Measurements from ENCODE around the gene MAML3.

GRCh38 chr4:139901531-139902320 is 252.3 kb downstream of the MAML3 start:
- TF ChIP-seq, protein P1, sequence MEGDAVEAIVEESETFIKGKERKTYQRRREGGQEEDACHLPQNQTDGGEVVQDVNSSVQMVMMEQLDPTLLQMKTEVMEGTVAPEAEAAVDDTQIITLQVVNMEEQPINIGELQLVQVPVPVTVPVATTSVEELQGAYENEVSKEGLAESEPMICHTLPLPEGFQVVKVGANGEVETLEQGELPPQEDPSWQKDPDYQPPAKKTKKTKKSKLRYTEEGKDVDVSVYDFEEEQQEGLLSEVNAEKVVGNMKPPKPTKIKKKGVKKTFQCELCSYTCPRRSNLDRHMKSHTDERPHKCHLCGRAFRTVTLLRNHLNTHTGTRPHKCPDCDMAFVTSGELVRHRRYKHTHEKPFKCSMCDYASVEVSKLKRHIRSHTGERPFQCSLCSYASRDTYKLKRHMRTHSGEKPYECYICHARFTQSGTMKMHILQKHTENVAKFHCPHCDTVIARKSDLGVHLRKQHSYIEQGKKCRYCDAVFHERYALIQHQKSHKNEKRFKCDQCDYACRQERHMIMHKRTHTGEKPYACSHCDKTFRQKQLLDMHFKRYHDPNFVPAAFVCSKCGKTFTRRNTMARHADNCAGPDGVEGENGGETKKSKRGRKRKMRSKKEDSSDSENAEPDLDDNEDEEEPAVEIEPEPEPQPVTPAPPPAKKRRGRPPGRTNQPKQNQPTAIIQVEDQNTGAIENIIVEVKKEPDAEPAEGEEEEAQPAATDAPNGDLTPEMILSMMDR (IDR thresholded peaks at IDR 0.05; ENCODE audit: insufficient read depth, low read length): no peak
- TF ChIP-seq, protein P2, sequence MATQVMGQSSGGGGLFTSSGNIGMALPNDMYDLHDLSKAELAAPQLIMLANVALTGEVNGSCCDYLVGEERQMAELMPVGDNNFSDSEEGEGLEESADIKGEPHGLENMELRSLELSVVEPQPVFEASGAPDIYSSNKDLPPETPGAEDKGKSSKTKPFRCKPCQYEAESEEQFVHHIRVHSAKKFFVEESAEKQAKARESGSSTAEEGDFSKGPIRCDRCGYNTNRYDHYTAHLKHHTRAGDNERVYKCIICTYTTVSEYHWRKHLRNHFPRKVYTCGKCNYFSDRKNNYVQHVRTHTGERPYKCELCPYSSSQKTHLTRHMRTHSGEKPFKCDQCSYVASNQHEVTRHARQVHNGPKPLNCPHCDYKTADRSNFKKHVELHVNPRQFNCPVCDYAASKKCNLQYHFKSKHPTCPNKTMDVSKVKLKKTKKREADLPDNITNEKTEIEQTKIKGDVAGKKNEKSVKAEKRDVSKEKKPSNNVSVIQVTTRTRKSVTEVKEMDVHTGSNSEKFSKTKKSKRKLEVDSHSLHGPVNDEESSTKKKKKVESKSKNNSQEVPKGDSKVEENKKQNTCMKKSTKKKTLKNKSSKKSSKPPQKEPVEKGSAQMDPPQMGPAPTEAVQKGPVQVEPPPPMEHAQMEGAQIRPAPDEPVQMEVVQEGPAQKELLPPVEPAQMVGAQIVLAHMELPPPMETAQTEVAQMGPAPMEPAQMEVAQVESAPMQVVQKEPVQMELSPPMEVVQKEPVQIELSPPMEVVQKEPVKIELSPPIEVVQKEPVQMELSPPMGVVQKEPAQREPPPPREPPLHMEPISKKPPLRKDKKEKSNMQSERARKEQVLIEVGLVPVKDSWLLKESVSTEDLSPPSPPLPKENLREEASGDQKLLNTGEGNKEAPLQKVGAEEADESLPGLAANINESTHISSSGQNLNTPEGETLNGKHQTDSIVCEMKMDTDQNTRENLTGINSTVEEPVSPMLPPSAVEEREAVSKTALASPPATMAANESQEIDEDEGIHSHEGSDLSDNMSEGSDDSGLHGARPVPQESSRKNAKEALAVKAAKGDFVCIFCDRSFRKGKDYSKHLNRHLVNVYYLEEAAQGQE (IDR thresholded peaks at IDR 0.05; ENCODE audit: insufficient replicate concordance, low read depth): no peak
- TF ChIP-seq POLR2AphosphoS5 (IDR thresholded peaks at IDR 0.05; ENCODE audit: low read depth) (no peak), SPI1 (IDR thresholded peaks at IDR 0.05; ENCODE audit: borderline replicate concordance, low read depth) (no peak)

Measured in HL-60 (cell line).